Calu3 (cell line): ENCODE results near the gene DENND5B. TPM values are rescaled to one million over a fixed set of nuclear protein-coding genes. Genes with fewer than 3 reads are reported as not detected.
"Not testable (repeated sequence)": the region's sequence is repeated elsewhere in the genome, so short reads cannot be mapped to it uniquely, and the experiment has no call there.

Source experiments
- BruUV-seq: library from RNA; stranded (reverse); fragments of 400-500 nt; replicated peaks from 2 replicates; lab custom pipeline; 2021; lab: Mats Ljungman, UMichigan
- CTCF ChIA-PET: fragments of 300-600 bp; sonication (Branson Sonifier 250); formaldehyde crosslinking; loops from one replicate; lab custom pipeline; 2022; ENCODE audit warnings: antibody characterized with exemption; lab: Charles Lee
- DNase-seq: peaks from one replicate; pipeline ENCODE4 v3.0.0; 2022
- H3K27ac Mint-ChIP-seq: one replicate; pipeline ENCODE4 v1.8.0; 2022; ENCODE audit warnings: mixed read lengths; ENCODE audit not compliant: unreplicated experiment
- H3K27me3 Mint-ChIP-seq: one replicate; pipeline ENCODE4 v1.8.0; 2022; ENCODE audit warnings: mixed read lengths; ENCODE audit not compliant: unreplicated experiment
- H3K36me3 Mint-ChIP-seq: one replicate; pipeline ENCODE4 v1.8.0; 2022; ENCODE audit warnings: mild to moderate bottlenecking, moderate library complexity, mixed read lengths; ENCODE audit not compliant: insufficient read depth, unreplicated experiment
- H3K4me1 Mint-ChIP-seq: one replicate; pipeline ENCODE4 v1.8.0; 2022; ENCODE audit warnings: mild to moderate bottlenecking, low read depth, mixed read lengths; ENCODE audit not compliant: unreplicated experiment
- H3K4me3 Mint-ChIP-seq: one replicate; pipeline ENCODE4 v1.8.0; 2022; ENCODE audit warnings: mild to moderate bottlenecking, low read depth, moderate library complexity, mixed read lengths; ENCODE audit not compliant: unreplicated experiment
- H3K9me3 Mint-ChIP-seq: one replicate; pipeline ENCODE4 v1.8.0; 2022; ENCODE audit warnings: low read depth, mixed read lengths; ENCODE audit not compliant: unreplicated experiment
- intact Hi-C: fragments of 100-400 bp; cut with micrococcal nuclease; formaldehyde crosslinking; loops from one replicate; pipeline ENCODE4 v1.10.0; 2022; ENCODE audit not compliant: unreplicated experiment
- total RNA-seq: library from RNA; stranded (reverse); gene quantifications from 2 replicates; pipeline ENCODE4 v1.2.3, GENCODE V29; 2022
- TF ChIP-seq, protein P1 (sequence below): fragments of 200-600 bp; IDR thresholded peaks from one replicate; pipeline ENCODE4 v1.8.0; 2022; ENCODE audit warnings: antibody characterized with exemption; ENCODE audit not compliant: unreplicated experiment

DENND5B gene
- total RNA-seq, 1 experiment from 2014 or later, result 10.2 TPM

DNA sequence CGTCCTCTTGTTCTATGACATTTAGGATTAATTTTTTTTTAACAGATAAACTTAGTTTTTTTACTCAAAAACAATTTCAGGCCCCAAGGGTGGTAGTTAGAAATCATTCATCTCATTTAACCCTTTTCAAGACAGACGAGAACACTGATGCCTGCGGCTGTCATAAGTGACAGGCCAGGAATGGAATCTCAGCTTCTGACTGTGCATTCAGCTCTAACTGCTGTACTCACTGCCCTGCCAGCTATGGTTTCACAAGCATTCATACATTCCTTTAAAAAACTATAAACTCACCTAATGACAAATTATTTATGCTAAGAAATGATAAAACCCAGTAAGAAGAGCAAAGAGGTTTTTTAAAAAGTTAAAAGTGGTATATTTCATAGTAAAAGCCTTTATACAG, 8.8 kb downstream of the DENND5B start:
- Mint-ChIP-seq H3K9me3 (peaks cover 3% of the 10 kb centered on the region), H3K4me1 (peaks cover 5% of the 10 kb centered on the region), H3K27me3 (no peaks in the 10 kb centered on the region), H3K4me3 (no peak overlapping the region), H3K27ac (no peak overlapping the region), H3K36me3 (no peaks in the 10 kb centered on the region)
- DNase-seq, result no peak
- TF ChIP-seq, protein P1, sequence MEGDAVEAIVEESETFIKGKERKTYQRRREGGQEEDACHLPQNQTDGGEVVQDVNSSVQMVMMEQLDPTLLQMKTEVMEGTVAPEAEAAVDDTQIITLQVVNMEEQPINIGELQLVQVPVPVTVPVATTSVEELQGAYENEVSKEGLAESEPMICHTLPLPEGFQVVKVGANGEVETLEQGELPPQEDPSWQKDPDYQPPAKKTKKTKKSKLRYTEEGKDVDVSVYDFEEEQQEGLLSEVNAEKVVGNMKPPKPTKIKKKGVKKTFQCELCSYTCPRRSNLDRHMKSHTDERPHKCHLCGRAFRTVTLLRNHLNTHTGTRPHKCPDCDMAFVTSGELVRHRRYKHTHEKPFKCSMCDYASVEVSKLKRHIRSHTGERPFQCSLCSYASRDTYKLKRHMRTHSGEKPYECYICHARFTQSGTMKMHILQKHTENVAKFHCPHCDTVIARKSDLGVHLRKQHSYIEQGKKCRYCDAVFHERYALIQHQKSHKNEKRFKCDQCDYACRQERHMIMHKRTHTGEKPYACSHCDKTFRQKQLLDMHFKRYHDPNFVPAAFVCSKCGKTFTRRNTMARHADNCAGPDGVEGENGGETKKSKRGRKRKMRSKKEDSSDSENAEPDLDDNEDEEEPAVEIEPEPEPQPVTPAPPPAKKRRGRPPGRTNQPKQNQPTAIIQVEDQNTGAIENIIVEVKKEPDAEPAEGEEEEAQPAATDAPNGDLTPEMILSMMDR, result no peak
- intact Hi-C loops, result loop anchor here (10.0 kb wide), 1 partner anchor 67 kb away; no protein-coding TSS in a partner anchor
- BruUV-seq, result no TSS peak
- CTCF ChIA-PET, result no interaction called here

DNA sequence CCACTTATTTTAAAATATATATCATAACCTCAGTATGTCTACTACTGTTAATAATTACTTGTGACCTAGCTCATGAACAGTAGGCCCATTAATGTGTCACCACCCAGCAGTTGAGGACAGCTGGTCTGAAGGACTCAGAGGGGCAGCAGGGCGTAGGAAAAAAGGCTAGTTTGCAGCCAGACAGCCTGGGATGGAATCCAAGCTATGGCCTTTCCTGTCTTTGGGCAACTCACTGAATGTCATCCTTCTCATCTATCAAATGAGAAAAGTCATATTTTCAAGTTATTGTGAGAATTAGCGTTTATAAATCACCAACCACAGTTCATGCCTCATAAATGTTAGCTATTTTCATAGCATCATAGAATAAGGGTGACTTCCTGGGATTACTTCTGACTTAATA, 12.3 kb downstream of the DENND5B start:
- Mint-ChIP-seq H3K36me3 (no peaks in the 10 kb centered on the region), H3K9me3 (no peaks in the 10 kb centered on the region), H3K27me3 (no peaks in the 10 kb centered on the region), H3K4me1 (no peaks in the 10 kb centered on the region), H3K27ac (no peak overlapping the region), H3K4me3 (no peak overlapping the region)
- BruUV-seq, result no TSS peak
- intact Hi-C loops, result no loop called here
- TF ChIP-seq, protein P1, result no peak
- CTCF ChIA-PET, result interaction anchor here (1.1 kb wide), 1 partner anchor 12 kb away, joined by 3 read pairs; no protein-coding TSS in a partner anchor
- no peak for DNase-seq

DNA sequence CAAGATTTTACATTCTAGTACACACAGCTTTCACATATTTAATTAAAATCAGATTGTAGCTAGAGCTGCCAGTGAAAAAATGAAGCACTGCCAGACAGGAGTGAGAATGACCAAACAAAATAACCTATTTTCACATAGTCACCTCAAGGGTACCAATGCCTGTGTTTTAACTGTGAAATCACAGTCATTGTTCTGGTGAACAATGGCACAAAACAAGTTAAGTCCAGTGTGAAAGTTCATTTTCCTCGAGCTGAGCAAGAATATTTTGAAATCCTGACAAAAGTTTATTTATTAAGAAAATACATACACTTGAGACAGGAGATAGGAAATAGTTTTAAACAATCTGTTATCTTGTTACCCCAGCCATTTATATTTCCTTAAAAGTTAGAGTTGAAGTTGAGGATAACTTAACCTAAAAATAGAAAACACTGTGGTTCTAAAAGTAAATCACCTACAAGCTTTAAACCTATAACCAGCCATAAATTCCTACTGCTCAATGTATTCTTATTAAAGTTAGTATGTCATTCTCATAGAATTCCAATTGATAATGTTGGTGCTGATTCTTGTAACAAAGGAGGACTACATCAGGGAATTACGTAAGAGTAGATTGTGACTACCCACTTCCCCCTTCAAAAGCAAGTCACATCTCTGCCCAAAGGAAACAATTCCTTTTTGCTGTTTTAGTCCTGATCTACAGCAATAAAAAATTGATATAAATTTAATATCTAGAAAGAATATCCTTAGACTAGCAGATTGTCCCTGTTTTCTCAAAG, 15.9 kb downstream of the DENND5B start:
- Mint-ChIP-seq H3K27ac (no peak overlapping the region), H3K4me3 (no peak overlapping the region), H3K4me1 (no peaks in the 10 kb centered on the region), H3K9me3 (no peaks in the 10 kb centered on the region), H3K27me3 (no peaks in the 10 kb centered on the region), H3K36me3 (no peaks in the 10 kb centered on the region)
- TF ChIP-seq, protein P1, result no peak
- intact Hi-C loops, result loop anchor here (5.0 kb wide), 1 partner anchor 83 kb away; no protein-coding TSS in a partner anchor
- DNase-seq, result no peak
- no TSS peak for BruUV-seq
- CTCF ChIA-PET, result no interaction called here

DNA sequence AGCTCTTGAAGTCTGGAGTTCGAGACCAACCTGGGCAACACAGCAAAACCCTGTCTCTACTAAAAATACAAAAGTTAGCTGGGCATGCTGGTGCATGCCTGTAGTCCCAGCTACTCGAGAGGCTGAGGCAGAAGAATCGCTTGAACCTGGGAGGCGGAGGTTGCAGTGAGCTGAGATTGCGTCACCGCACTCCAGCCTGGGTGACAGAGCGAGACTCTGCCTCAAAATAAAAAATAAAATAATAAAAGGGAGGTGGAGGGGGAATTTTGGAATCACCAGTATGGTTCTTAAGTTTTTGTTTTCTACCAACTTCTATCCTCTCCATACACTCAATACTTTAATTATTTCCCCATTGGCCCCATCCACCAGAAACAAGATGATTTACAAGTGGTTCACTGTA, 16.6 kb downstream of the DENND5B start:
- intact Hi-C loops, result loop anchor here (5.0 kb wide), 1 partner anchor 82 kb away; no protein-coding TSS in a partner anchor
- not testable (repeated sequence) for BruUV-seq, DNase-seq, H3K27ac Mint-ChIP-seq, H3K4me3 Mint-ChIP-seq, H3K4me1 Mint-ChIP-seq, H3K9me3 Mint-ChIP-seq, H3K27me3 Mint-ChIP-seq, H3K36me3 Mint-ChIP-seq
- CTCF ChIA-PET, result interaction anchor here (0.6 kb wide), 1 partner anchor 115 kb away, joined by 3 read pairs; no protein-coding TSS in a partner anchor
